Esophagus (tissue), 2 donors: ENCODE results near the gene MAN2B2. TPM values are rescaled to one million over a fixed set of nuclear protein-coding genes. Genes with fewer than 3 reads are reported as not detected.

Experiments
- H3K27ac ChIP-seq, 2 donors: one replicate each; pipeline ENCODE4 v1.5.1; 2013; ENCODE audit warnings: low read depth in 2 of 2, mild to moderate bottlenecking in 2 of 2, inconsistent platforms in 1 of 2, low read length in 1 of 2, moderate library complexity in 1 of 2
- H3K27me3 ChIP-seq, 2 donors: one replicate each; pipeline ENCODE4 v1.6.1; 2013; ENCODE audit warnings: low read length in 2 of 2, control low read depth in 1 of 2, mild to moderate bottlenecking in 1 of 2; ENCODE audit not compliant: insufficient read depth in 2 of 2, control insufficient read depth in 1 of 2
- H3K36me3 ChIP-seq, 2 donors: one replicate each; pipeline ENCODE4 v1.6.1; 2013; ENCODE audit warnings: low read length in 1 of 2; ENCODE audit not compliant: control insufficient read depth in 2 of 2, insufficient read depth in 2 of 2
- H3K4me1 ChIP-seq, 2 donors: one replicate each; pipeline ENCODE4 v1.6.1; 2013; ENCODE audit warnings: low read length in 1 of 2; ENCODE audit not compliant: control insufficient read depth in 2 of 2, insufficient read depth in 2 of 2
- H3K4me3 ChIP-seq, 2 donors: one replicate each; pipeline ENCODE4 v1.5.1; 2013; ENCODE audit warnings: low read length in 2 of 2, mild to moderate bottlenecking in 2 of 2, low read depth in 1 of 2, moderate library complexity in 1 of 2
- H3K9me3 ChIP-seq, 2 donors: one replicate each; pipeline ENCODE4 v1.6.1; 2013; ENCODE audit warnings: mild to moderate bottlenecking in 2 of 2, low read depth in 1 of 2, low read length in 1 of 2, moderate library complexity in 1 of 2; ENCODE audit not compliant: control insufficient read depth in 2 of 2, insufficient read depth in 1 of 2
- WGBS, 2 donors: extraction: QIAGEN DNeasy Blood & Tissue Kit; methylation state at CpG; one replicate each; pipeline ENCODE4 v1.1.7; 2013; 5-methylcytosine and 5-hydroxymethylcytosine counted together
- polyA plus RNA-seq, 2 donors: library from polyadenylated mRNA; stranded (reverse); fragments of 200-250 nt; gene quantifications; one replicate each; pipeline ENCODE4 v1.2.3, GENCODE V29; 2013
- donor health status: healthy with polysubstance abuse.
- donor health status: Bipolar disorder and iron deficiency.

The MAN2B2 gene
- polyA plus RNA-seq, 2 donors, result 6.5 to 7.3 TPM

GRCh38 chr4:6582889-6583490, 8.0 kb downstream of the MAN2B2 start:
- Histone ChIP-seq H3K36me3 (peaks cover 5 to 53% of the 10 kb centered on the region in 2 donors), H3K4me1 (no peaks in the 10 kb centered on the region), H3K9me3 (peaks cover 0 to 10% of the 10 kb centered on the region in 2 donors), H3K4me3 (no peak overlapping the region), H3K27me3 (no peaks in the 10 kb centered on the region), H3K27ac (no peak overlapping the region)
- WGBS, 2 donors, result 89 to 92% methylated on average over 4 of the region's 4 CpGs

DNA sequence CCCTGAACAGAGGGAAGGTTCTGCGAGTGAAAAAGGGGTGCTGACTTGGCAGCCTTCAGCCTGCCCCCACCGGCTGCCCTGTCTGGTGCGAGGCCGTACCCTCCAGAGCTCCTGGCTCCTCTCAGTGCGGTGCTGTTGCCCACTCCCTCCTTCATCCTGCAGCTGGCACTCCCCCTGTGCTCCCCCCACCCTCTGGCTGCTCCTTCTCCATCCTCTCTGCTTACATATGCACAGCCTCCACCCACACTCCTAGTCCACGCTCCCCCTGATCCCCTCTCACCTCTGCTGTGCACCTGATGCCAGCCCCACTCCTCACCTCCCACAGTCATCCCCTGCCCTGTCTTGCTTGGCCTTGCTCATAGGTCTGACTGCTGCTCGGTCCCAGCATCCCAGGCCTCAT, 9.9 kb downstream of the MAN2B2 start:
- H3K27me3 ChIP-seq, result no peaks in the 10 kb centered on the region
- no peaks in the 10 kb centered on the region for H3K4me1 ChIP-seq
- H3K36me3 ChIP-seq, result peaks cover 5 to 40% of the 10 kb centered on the region in 2 donors
- WGBS, 2 donors, result 96 to 98% methylated on average over 7 of the region's 7 CpGs
- no peak overlapping the region for H3K4me3 ChIP-seq
- no peak overlapping the region for H3K27ac ChIP-seq
- H3K9me3 ChIP-seq, result peaks cover 0 to 10% of the 10 kb centered on the region in 2 donors

DNA sequence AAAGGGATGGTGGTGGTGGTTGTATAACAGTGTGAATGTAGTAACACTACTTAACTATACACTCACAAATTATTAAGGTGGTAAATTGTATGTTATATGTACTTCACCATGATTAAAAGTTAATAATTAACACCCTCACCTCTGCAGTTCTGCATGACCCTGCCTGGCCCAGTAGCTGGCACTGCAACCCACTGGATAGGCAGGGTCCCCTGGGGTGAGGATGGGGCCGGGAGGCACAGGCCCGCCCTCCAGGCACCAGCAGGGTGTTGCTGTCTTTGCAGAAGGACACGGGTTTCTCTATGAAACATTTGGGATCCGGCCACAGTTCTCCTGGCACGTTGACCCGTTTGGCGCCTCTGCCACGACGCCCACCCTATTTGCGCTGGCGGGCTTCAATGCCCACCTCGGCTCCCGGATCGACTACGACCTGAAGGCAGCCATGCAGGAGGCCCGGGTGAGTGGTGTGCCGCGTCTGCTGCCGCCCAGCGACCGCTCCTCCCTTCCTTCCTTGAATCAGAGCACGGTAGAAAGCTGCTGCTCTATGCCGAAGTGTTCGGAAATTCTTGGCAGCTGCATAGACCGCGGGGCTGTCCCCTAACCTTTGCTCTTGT, 11.8 kb downstream of the MAN2B2 start:
- Histone ChIP-seq H3K27me3 (no peaks in the 10 kb centered on the region), H3K36me3 (peaks cover 8 to 30% of the 10 kb centered on the region in 2 donors), H3K4me1 (no peaks in the 10 kb centered on the region), H3K27ac (no peak overlapping the region), H3K4me3 (no peak overlapping the region), H3K9me3 (peaks cover 0 to 10% of the 10 kb centered on the region in 2 donors)
- 87 to 92% methylated on average over 25 to 26 of the region's 26 CpGs for WGBS, 2 donors

GRCh38 chr4:6589444-6589843, 14.5 kb downstream of the MAN2B2 start:
- WGBS, 2 donors, result 97 to 99% methylated on average over 4 of the region's 4 CpGs
- H3K27ac ChIP-seq, result no peak overlapping the region
- peaks cover 5 to 32% of the 10 kb centered on the region in 2 donors for H3K36me3 ChIP-seq

GRCh38 chr4:6591313-6591712, 16.3 kb downstream of the MAN2B2 start:
- Histone ChIP-seq H3K4me3 (no peak overlapping the region), H3K27me3 (no peaks in the 10 kb centered on the region), H3K36me3 (peaks cover 9 to 35% of the 10 kb centered on the region in 2 donors), H3K27ac (no peak overlapping the region), H3K4me1 (no peaks in the 10 kb centered on the region), H3K9me3 (peaks cover 0 to 4% of the 10 kb centered on the region in 2 donors)
- WGBS, 2 donors, result 82 to 90% methylated on average over 9 of the region's 9 CpGs

More at GRCh38 chr4:6589444-6589843, 14.5 kb downstream of the MAN2B2 start:
- Histone ChIP-seq H3K27me3 (no peaks in the 10 kb centered on the region), H3K4me1 (no peaks in the 10 kb centered on the region), H3K4me3 (no peak overlapping the region), H3K9me3 (peaks cover 0 to 3% of the 10 kb centered on the region in 2 donors)

GRCh38 chr4:6591781-6592180, 16.8 kb downstream of the MAN2B2 start:
- H3K9me3 ChIP-seq, result peaks cover 0 to 4% of the 10 kb centered on the region in 2 donors
- peaks cover 9 to 39% of the 10 kb centered on the region in 2 donors for H3K36me3 ChIP-seq
- whole genome bisulfite sequencing, 2 donors, result 81 to 84% methylated on average over 9 of the region's 9 CpGs
- no peaks in the 10 kb centered on the region for H3K4me1 ChIP-seq
- no peak overlapping the region for H3K4me3 ChIP-seq
- H3K27me3 ChIP-seq, result no peaks in the 10 kb centered on the region
- no peak overlapping the region for H3K27ac ChIP-seq

- Histone ChIP-seq H3K27me3 (no peaks in the 10 kb centered on the region), H3K4me3 (no peak overlapping the region), H3K9me3 (peaks cover 0 to 4% of the 10 kb centered on the region in 2 donors), H3K36me3 (peaks cover 12 to 45% of the 10 kb centered on the region in 2 donors), H3K27ac (no peak overlapping the region), H3K4me1 (no peaks in the 10 kb centered on the region)
- WGBS, 2 donors, result 92 to 93% methylated on average over 16 of the region's 16 CpGs
Observed at GRCh38 chr4:6592804-6593563, 18.0 kb downstream of the MAN2B2 start.

GRCh38 chr4:6594341-6594740, 19.4 kb downstream of the MAN2B2 start:
- H3K4me3 ChIP-seq, result no peak overlapping the region
- WGBS, 2 donors, result 95% methylated on average over 22 of the region's 22 CpGs
- no peaks in the 10 kb centered on the region for H3K27me3 ChIP-seq
- peaks cover 0 to 4% of the 10 kb centered on the region in 2 donors for H3K9me3 ChIP-seq
- H3K36me3 ChIP-seq, result peaks cover 12 to 44% of the 10 kb centered on the region in 2 donors
- no peak overlapping the region for H3K27ac ChIP-seq
- H3K4me1 ChIP-seq, result no peaks in the 10 kb centered on the region

GRCh38 chr4:6594826-6595355, 19.9 kb downstream of the MAN2B2 start:
- Histone ChIP-seq H3K27ac (no peak overlapping the region), H3K9me3 (peaks cover 0 to 4% of the 10 kb centered on the region in 2 donors), H3K36me3 (peaks cover 12 to 44% of the 10 kb centered on the region in 2 donors), H3K4me1 (no peaks in the 10 kb centered on the region), H3K4me3 (no peak overlapping the region), H3K27me3 (no peaks in the 10 kb centered on the region)
- WGBS, 2 donors, result 88 to 92% methylated on average over 7 of the region's 7 CpGs
